Prostate gland (tissue), 2 donors: Measurements from ENCODE around the gene ITFG1.

Source experiments
- CTCF ChIP-seq, 4 experiments: fragments of 200-600 bp in 2 of 4; fragments of 450-650 bp in 2 of 4; sonication (generic) in 2 of 4; IDR thresholded peaks; 1 replicate in 3 of 4; 2 replicates in 1 of 4; pipeline ENCODE4 v1.5.1; 2016 to 2019; ENCODE audit warnings: antibody characterized with exemption in 4 of 4, mild to moderate bottlenecking in 2 of 4, moderate library complexity in 2 of 4
- POLR2A ChIP-seq: fragments of 450-650 bp; IDR thresholded peaks from one replicate; pipeline ENCODE4 v1.6.1; 2016; ENCODE audit warnings: antibody characterized with exemption, mild to moderate bottlenecking
- POLR2AphosphoS5 ChIP-seq: sonication (generic); formaldehyde crosslinking; IDR thresholded peaks from one replicate; pipeline ENCODE4 v1.6.1; 2017; ENCODE audit warnings: antibody characterized with exemption

GRCh38 chr16:47197536-47198179, 263.2 kb downstream of the ITFG1 start:
- no peak for TF ChIP-seq POLR2A
- no peak for TF ChIP-seq POLR2AphosphoS5
- no peak for TF ChIP-seq CTCF (IDR thresholded peaks at IDR 0.05)
